ENCODE measurements around the gene ANKRD23. TPM values are rescaled to one million over a fixed set of nuclear protein-coding genes. Genes with fewer than 3 reads are reported as not detected.

Gene ANKRD23
- total and polyA plus RNA-seq, 2 of the 4 experiments (the other 2 are of a cell fraction), result 0.54 to 1.5 TPM

GRCh38 chr2:96877631-96878092 is 33.8 kb upstream of the ANKRD23 start:
- H3K27ac ChIP-seq (ENCODE audit: insufficient read depth, low read length), result no peak overlapping the region
- no peak overlapping the region for H4K5ac ChIP-seq (ENCODE audit: low read depth, low read length)
- no peak overlapping the region for H2AK9ac ChIP-seq (replicated peaks; ENCODE audit: low read depth, low read length, poor library complexity)
- peaks cover 15% of the 10 kb centered on the region; the same call in 1 of the 2 replicates for H3K27me3 ChIP-seq (ENCODE audit: control insufficient read depth, insufficient read depth, low read length)
- H2BK5ac ChIP-seq (ENCODE audit: low read depth, low read length, poor library complexity, severe bottlenecking), result no peak overlapping the region
- no peak overlapping the region for H3K4ac ChIP-seq (ENCODE audit: low read depth, low read length)
- no peaks in the 10 kb centered on the region for H3K9me3 ChIP-seq (ENCODE audit: control insufficient read depth, insufficient read depth, low read length)
- no peak overlapping the region for H3K23ac ChIP-seq (ENCODE audit: low read depth, low read length)
- H3K56ac ChIP-seq (ENCODE audit: extremely low read depth, insufficient read depth, low read length), result no peak overlapping the region
- H2AK5ac ChIP-seq (ENCODE audit: low read depth, low read length), result no peak overlapping the region
- H3K18ac ChIP-seq (ENCODE audit: low read depth, low read length), result no peak overlapping the region
- TF ChIP-seq MAFK (IDR thresholded peaks at IDR 0.05; ENCODE audit: low read depth, low read length) (no peak), CEBPB (IDR thresholded peaks at IDR 0.05; ENCODE audit: low read depth, low read length) (no peak), RAD21 (IDR thresholded peaks at IDR 0.05; ENCODE audit: low read length) (no peak), CTCF (conservative IDR thresholded peaks at IDR 0.05; ENCODE audit: low read depth, low read length) (no peak), MXI1 (IDR thresholded peaks at IDR 0.05; ENCODE audit: borderline replicate concordance, low read depth, low read length) (no peak), FOS (IDR thresholded peaks at IDR 0.05; ENCODE audit: low read depth, low read length) (no peak), RFX5 (IDR thresholded peaks at IDR 0.05; ENCODE audit: low read depth, low read length) (no peak), MAZ (IDR thresholded peaks at IDR 0.05; ENCODE audit: borderline replicate concordance, low read depth, low read length) (no peak), POLR2A (IDR thresholded peaks at IDR 0.05; ENCODE audit: low read depth, low read length) (no peak)
- TF ChIP-seq, protein P1, sequence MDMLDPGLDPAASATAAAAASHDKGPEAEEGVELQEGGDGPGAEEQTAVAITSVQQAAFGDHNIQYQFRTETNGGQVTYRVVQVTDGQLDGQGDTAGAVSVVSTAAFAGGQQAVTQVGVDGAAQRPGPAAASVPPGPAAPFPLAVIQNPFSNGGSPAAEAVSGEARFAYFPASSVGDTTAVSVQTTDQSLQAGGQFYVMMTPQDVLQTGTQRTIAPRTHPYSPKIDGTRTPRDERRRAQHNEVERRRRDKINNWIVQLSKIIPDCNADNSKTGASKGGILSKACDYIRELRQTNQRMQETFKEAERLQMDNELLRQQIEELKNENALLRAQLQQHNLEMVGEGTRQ (IDR thresholded peaks at IDR 0.05; ENCODE audit: low read depth, low read length), result no peak
- H4K91ac ChIP-seq (ENCODE audit: insufficient read depth, low read depth, low read length), result no peak overlapping the region
- WGBS, 2 experiments (ENCODE audit: extremely low coverage in 2 of 2, insufficient read length in 1 of 2), result 73% methylated on average over 3 of the region's 15 CpGs; no CpG with 5 or more reads in 1 of the 2 experiments
- peaks cover 9% of the 10 kb centered on the region for H3K4me1 ChIP-seq (ENCODE audit: control insufficient read depth, insufficient read depth, low read length)
- ChIA-PET CTCF (interaction anchor here (1.3 kb wide), 1 partner anchor 20 kb away, joined by 4 read pairs; the partner anchor contains the start of gene ANKRD39), POLR2A (ENCODE audit: unreplicated experiment) (no interaction called here)
- H3K4me2 ChIP-seq (ENCODE audit: low read depth, low read length), result no peak overlapping the region
- H3K4me3 ChIP-seq (ENCODE audit: insufficient read depth, low read depth, low read length), result no peak overlapping the region
- no peak overlapping the region for H2BK15ac ChIP-seq (ENCODE audit: low read depth, low read length)
- H3K9ac ChIP-seq (ENCODE audit: low read depth, low read length), result no peak overlapping the region
- DNase-seq (no peak), ATAC-seq (ENCODE audit: low read depth) (no peak)
- in situ Hi-C loops (cut with MboI; ENCODE audit: low sequenced_read_pairs), result no loop called here
- no peak overlapping the region for H4K8ac ChIP-seq (ENCODE audit: low read depth in 2 of 2, low read length in 2 of 2)
- no peaks in the 10 kb centered on the region for H3K79me1 ChIP-seq (ENCODE audit: low read depth in 1 of 2, low read length in 2 of 2)
- H4K20me1 ChIP-seq (ENCODE audit: insufficient read depth, low read length), result no peaks in the 10 kb centered on the region
- no peaks in the 10 kb centered on the region; the same call in 1 of the 2 replicates for H3K9me1 ChIP-seq (ENCODE audit: insufficient read depth, low read length)
- no TSS peak for BruUV-seq (replicated peaks)
- H2BK120ac ChIP-seq (ENCODE audit: low read depth, low read length), result no peak overlapping the region
- dilution Hi-C loops (cut with HindIII; ENCODE audit: low sequenced_read_pairs, unreplicated experiment), result no loop called here
- intact Hi-C loops (cut with micrococcal nuclease), result no loop called here
- no peak overlapping the region for H2AFZ ChIP-seq (replicated peaks; ENCODE audit: low read length, poor library complexity)
- no peak overlapping the region for H2BK20ac ChIP-seq (ENCODE audit: low read depth, low read length)
- H3K36me3 ChIP-seq (ENCODE audit: control insufficient read depth, insufficient read depth, low read length), result no peaks in the 10 kb centered on the region
- H3K14ac ChIP-seq (replicated peaks; ENCODE audit: low read depth, low read length), result no peak overlapping the region

Data from IMR-90 (cell line).